ENCODE data around the gene KCNK10.

- TF ChIP-seq EZH2 (IDR thresholded peaks at IDR 0.05; ENCODE audit: borderline replicate concordance, low read depth, low read length, severe bottlenecking) (no peak), CTCF (IDR thresholded peaks at IDR 0.05; ENCODE audit: borderline replicate concordance, extremely low read depth, low read length, poor library complexity, severe bottlenecking) (no peak)
Measured at GRCh38 chr14:88363644-88364043, 40.6 kb upstream of the KCNK10 start.

All from DND-41 (cell line).